ENCODE data around the gene CHKA. TPM values are rescaled to one million over a fixed set of nuclear protein-coding genes. Genes with fewer than 3 reads are reported as not detected.

Gene CHKA
- total RNA-seq, 2 experiments from 2014 or later = 6.1 to 6.6 TPM

- Mint-ChIP-seq H3K27ac (no peak overlapping the region), H3K4me1 (ENCODE audit: low read depth) (no peaks in the 10 kb centered on the region), H3K4me3 (no peak overlapping the region), H3K27me3 (no peaks in the 10 kb centered on the region), H3K36me3 (peaks cover 17% of the 10 kb centered on the region), H3K9me3 (no peaks in the 10 kb centered on the region)
- ChIA-PET POLR2A (interaction anchor here (1.3 kb wide), 1 partner anchor 12 kb away, joined by 3 read pairs; no protein-coding TSS in a partner anchor), CTCF (no interaction called here)
- intact Hi-C loops (cut with micrococcal nuclease) = no loop called here
- no peak for DNase-seq
Observed at GRCh38 chr11:68052137-68052873, 68.9 kb downstream of the CHKA start.

GRCh38 chr11:68051191-68052136 is 69.7 kb downstream of the CHKA start:
- Mint-ChIP-seq H3K9me3 (no peaks in the 10 kb centered on the region), H3K36me3 (peaks cover 19% of the 10 kb centered on the region), H3K27ac (no peak overlapping the region), H3K4me3 (no peak overlapping the region), H3K4me1 (ENCODE audit: low read depth) (no peaks in the 10 kb centered on the region), H3K27me3 (no peaks in the 10 kb centered on the region)
- intact Hi-C loops (cut with micrococcal nuclease) = no loop called here
- ChIA-PET POLR2A (interaction anchor here (1.3 kb wide), 1 partner anchor 11 kb away, joined by 3 read pairs; no protein-coding TSS in a partner anchor), CTCF (no interaction called here)
- no peak for DNase-seq

DNA sequence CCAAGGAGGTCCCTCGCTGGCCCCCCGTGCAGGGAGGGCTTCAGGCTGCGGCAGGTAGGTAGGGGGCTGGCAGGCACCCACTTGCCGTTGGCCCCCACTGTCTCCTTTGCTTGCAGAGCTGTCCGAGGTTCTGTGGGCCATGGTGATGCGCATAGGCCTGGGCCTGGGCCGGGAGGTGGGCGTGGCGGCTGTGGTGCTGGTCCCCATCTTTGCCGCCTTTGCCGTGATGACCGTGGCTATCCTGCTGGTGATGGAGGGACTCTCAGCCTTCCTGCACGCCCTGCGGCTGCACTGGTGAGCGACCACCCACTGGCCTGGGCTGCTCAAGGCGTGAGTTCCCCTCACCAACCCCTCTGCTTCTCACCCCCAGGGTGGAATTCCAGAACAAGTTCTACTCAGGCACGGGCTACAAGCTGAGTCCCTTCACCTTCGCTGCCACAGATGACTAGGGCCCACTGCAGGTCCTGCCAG is 70.8 kb downstream of the CHKA start:
- intact Hi-C loops (cut with micrococcal nuclease) = no loop called here
- ChIA-PET POLR2A (interaction anchor here (0.6 kb wide), 1 partner anchor 14 kb away, joined by 3 read pairs; no protein-coding TSS in a partner anchor), CTCF (no interaction called here)
- Mint-ChIP-seq H3K36me3 (peaks cover 21% of the 10 kb centered on the region), H3K4me1 (ENCODE audit: low read depth) (no peaks in the 10 kb centered on the region), H3K4me3 (no peak overlapping the region), H3K9me3 (no peaks in the 10 kb centered on the region), H3K27ac (no peak overlapping the region), H3K27me3 (no peaks in the 10 kb centered on the region)
- no peak for DNase-seq

GRCh38 chr11:68049509-68050370 is 71.4 kb downstream of the CHKA start:
- intact Hi-C loops (cut with micrococcal nuclease) = no loop called here
- POLR2A ChIA-PET = interaction anchor here (0.6 kb wide), 1 partner anchor 15 kb away, joined by 3 read pairs; no protein-coding TSS in a partner anchor
- CTCF ChIA-PET = no interaction called here
- no peak for DNase-seq
- peaks cover 21% of the 10 kb centered on the region for H3K36me3 Mint-ChIP-seq
- H3K4me3 Mint-ChIP-seq = no peak overlapping the region
- H3K27me3 Mint-ChIP-seq = no peaks in the 10 kb centered on the region
- H3K4me1 Mint-ChIP-seq (ENCODE audit: low read depth) = no peaks in the 10 kb centered on the region
- H3K9me3 Mint-ChIP-seq = no peaks in the 10 kb centered on the region
- no peak overlapping the region for H3K27ac Mint-ChIP-seq

DNA sequence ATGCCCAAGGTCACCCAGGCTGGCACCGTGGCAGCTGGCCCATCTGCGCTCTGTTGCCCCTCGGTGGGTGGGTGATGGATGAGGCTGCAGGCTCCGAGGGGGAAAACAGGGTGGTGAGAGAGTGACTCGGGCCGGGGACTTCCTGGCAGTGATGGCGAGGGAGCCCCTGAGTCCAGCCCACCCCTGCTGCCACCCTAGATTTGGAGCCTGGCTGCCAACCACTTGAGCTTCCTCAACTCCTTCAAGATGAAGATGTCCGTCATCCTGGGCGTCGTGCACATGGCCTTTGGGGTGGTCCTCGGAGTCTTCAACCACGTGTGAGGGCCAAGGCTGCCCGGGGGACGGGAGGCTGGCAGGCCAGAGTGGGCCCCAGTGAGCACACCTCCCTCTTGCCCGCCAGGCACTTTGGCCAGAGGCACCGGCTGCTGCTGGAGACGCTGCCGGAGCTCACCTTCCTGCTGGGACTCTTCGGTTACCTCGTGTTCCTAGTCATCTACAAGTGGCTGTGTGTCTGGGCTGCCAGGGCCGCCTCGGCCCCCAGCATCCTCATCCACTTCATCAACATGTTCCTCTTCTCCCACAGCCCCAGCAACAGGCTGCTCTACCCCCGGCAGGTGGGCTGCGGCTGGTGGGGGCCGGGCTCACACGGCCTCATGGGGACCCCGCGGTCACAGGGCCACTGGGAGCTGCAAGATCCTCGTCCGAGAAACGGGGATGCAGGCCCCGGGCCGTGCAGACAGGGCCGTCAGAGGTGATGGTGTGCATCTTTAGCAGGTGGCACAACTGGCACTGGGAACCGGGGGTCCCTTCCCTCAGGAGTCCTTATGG is 72.3 kb downstream of the CHKA start:
- POLR2A ChIA-PET = no interaction called here
- Mint-ChIP-seq H3K27ac (no peak overlapping the region), H3K27me3 (no peaks in the 10 kb centered on the region), H3K9me3 (no peaks in the 10 kb centered on the region), H3K36me3 (peaks cover 25% of the 10 kb centered on the region), H3K4me1 (ENCODE audit: low read depth) (no peaks in the 10 kb centered on the region), H3K4me3 (no peak overlapping the region)
- DNase-seq = no peak
- intact Hi-C loops (cut with micrococcal nuclease) = no loop called here
- CTCF ChIA-PET = no interaction called here

GRCh38 chr11:68047437-68048290 is 73.5 kb downstream of the CHKA start:
- Mint-ChIP-seq H3K36me3 (peaks cover 25% of the 10 kb centered on the region), H3K27me3 (no peaks in the 10 kb centered on the region), H3K9me3 (no peaks in the 10 kb centered on the region), H3K4me3 (no peak overlapping the region), H3K27ac (no peak overlapping the region), H3K4me1 (ENCODE audit: low read depth) (no peaks in the 10 kb centered on the region)
- intact Hi-C loops (cut with micrococcal nuclease) = no loop called here
- ChIA-PET POLR2A (no interaction called here), CTCF (no interaction called here)
- DNase-seq = no peak

DNA sequence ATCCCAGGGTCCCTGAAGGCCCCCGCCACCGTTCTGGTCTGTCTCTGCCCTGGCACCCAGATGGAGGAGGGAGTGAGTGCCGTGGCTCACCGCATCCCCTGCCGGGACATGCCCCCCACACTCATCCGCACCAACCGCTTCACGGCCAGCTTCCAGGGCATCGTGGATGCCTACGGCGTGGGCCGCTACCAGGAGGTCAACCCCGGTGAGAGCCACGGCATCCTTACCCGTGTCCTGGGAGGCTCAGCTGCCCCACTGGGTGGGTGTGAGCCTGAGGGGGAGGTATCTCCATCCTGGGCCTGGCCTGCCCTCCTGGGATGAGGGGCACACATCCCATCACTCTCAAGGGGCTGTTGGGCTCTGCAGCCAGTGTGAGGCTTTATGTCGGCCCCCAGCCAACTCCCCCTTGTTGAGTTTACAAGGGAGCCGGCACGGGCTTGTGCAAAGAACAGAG is 76.3 kb downstream of the CHKA start:
- no peak for DNase-seq
- H3K9me3 Mint-ChIP-seq = no peaks in the 10 kb centered on the region
- ChIA-PET POLR2A (no interaction called here), CTCF (no interaction called here)
- H3K4me3 Mint-ChIP-seq = no peak overlapping the region
- H3K36me3 Mint-ChIP-seq = peaks cover 15% of the 10 kb centered on the region
- no peak overlapping the region for H3K27ac Mint-ChIP-seq
- no peaks in the 10 kb centered on the region for H3K27me3 Mint-ChIP-seq
- intact Hi-C loops (cut with micrococcal nuclease) = no loop called here
- H3K4me1 Mint-ChIP-seq (ENCODE audit: low read depth) = peaks cover 5% of the 10 kb centered on the region

DNA sequence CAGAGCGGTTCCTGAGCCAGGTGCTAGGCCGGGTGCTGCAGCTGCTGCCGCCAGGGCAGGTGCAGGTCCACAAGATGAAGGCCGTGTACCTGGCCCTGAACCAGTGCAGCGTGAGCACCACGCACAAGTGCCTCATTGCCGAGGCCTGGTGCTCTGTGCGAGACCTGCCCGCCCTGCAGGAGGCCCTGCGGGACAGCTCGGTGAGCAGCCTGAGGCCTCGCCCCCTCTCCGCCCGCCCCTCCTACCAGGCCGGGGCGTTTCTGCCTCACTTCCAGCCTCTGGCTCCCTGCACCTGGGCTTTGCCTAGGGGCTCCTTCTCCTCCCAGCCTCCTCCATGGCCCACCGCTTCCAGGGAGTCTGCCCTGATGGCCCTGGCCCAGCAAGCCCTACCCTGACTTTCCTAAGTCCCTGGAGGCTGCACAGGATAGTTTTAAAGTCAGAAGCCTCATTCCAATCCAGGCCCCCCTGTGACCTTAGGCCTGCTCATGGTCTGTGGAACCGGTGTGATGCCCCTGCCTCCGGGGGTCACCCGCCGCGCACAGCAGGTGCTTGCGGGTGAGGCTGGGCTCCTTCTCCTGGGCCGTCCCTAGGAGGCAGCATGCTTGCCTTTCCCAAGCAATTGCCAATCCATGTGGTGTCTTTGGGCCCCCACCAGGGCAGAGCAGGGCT is 76.9 kb downstream of the CHKA start:
- H3K27me3 Mint-ChIP-seq = no peaks in the 10 kb centered on the region
- H3K4me1 Mint-ChIP-seq (ENCODE audit: low read depth) = peaks cover 5% of the 10 kb centered on the region
- no peak overlapping the region for H3K27ac Mint-ChIP-seq
- H3K9me3 Mint-ChIP-seq = no peaks in the 10 kb centered on the region
- H3K36me3 Mint-ChIP-seq = peaks cover 16% of the 10 kb centered on the region
- POLR2A ChIA-PET = no interaction called here
- no peak for DNase-seq
- intact Hi-C loops (cut with micrococcal nuclease) = no loop called here
- H3K4me3 Mint-ChIP-seq = no peak overlapping the region
- CTCF ChIA-PET = no interaction called here

DNA sequence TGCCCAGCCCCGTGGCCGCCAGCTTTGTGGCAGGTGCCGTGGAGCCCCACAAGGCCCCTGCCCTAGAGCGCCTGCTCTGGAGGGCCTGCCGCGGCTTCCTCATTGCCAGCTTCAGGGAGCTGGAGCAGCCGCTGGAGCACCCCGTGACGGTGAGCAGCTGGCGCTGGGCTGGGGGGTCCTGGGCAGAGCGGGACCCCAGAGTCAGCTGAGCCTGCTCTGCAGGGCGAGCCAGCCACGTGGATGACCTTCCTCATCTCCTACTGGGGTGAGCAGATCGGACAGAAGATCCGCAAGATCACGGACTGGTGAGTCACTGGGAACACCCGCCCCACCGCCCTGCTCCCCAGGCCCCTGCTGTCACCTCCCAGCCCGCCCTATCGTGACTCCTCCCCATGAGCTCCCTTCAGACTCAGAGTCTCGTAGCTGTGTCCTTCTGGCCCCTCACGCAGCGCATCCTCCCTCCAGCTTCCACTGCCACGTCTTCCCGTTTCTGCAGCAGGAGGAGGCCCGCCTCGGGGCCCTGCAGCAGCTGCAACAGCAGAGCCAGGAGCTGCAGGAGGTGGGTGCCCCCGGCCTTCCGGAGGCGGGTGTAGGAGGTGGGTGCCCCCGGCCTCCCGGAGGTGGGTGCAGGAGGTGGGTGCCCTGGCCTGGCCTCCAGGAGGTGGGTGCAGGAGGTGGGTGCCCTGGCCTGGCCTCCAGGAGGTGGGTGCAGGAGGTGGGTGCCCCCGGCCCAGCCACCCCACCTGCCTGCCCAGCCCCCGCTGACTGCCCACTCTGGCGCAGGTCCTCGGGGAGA is 77.6 kb downstream of the CHKA start:
- ChIA-PET POLR2A (no interaction called here), CTCF (interaction anchor here (1.2 kb wide), 1 partner anchor 166 kb away, joined by 3 read pairs; no protein-coding TSS in a partner anchor)
- Mint-ChIP-seq H3K4me3 (no peak overlapping the region), H3K36me3 (peaks cover 16% of the 10 kb centered on the region), H3K27me3 (no peaks in the 10 kb centered on the region), H3K27ac (no peak overlapping the region), H3K4me1 (ENCODE audit: low read depth) (peaks cover 5% of the 10 kb centered on the region), H3K9me3 (no peaks in the 10 kb centered on the region)
- DNase-seq = no peak
- intact Hi-C loops (cut with micrococcal nuclease) = no loop called here

GRCh38 chr11:68043029-68043348 is 78.2 kb downstream of the CHKA start:
- no peak overlapping the region for H3K27ac Mint-ChIP-seq
- no peak overlapping the region for H3K4me3 Mint-ChIP-seq
- H3K9me3 Mint-ChIP-seq = no peaks in the 10 kb centered on the region
- no peak for DNase-seq
- H3K36me3 Mint-ChIP-seq = peaks cover 16% of the 10 kb centered on the region
- CTCF ChIA-PET = interaction anchor here (1.2 kb wide), 1 partner anchor 166 kb away, joined by 3 read pairs; no protein-coding TSS in a partner anchor
- POLR2A ChIA-PET = interaction anchor here (1.0 kb wide), 1 partner anchor 76 kb away, joined by 3 read pairs; no protein-coding TSS in a partner anchor
- H3K27me3 Mint-ChIP-seq = no peaks in the 10 kb centered on the region
- intact Hi-C loops (cut with micrococcal nuclease) = no loop called here
- peaks cover 5% of the 10 kb centered on the region for H3K4me1 Mint-ChIP-seq (ENCODE audit: low read depth)

Measured in activated CD4-positive, alpha-beta memory T cell treated with anti-CD3 and anti-CD28 coated beads for 36 hours (primary cell).